Stimulated activated CD4-positive, alpha-beta T cell treated with anti-CD3 and anti-CD28 coated beads, Interleukin-12 subunit alpha, Interleukin-12 subunit beta, amount 100 ng/mL, for 48 hours (primary cell): Measurements from ENCODE around the gene AKAP7.

Source experiments
- DNase-seq, 3 donors: peaks; one replicate each; pipeline ENCODE4 v3.0.0-alpha.2; 2020; ENCODE audit warnings: low read depth in 2 of 3, low spot score in 1 of 3

AKAP7 gene

DNA sequence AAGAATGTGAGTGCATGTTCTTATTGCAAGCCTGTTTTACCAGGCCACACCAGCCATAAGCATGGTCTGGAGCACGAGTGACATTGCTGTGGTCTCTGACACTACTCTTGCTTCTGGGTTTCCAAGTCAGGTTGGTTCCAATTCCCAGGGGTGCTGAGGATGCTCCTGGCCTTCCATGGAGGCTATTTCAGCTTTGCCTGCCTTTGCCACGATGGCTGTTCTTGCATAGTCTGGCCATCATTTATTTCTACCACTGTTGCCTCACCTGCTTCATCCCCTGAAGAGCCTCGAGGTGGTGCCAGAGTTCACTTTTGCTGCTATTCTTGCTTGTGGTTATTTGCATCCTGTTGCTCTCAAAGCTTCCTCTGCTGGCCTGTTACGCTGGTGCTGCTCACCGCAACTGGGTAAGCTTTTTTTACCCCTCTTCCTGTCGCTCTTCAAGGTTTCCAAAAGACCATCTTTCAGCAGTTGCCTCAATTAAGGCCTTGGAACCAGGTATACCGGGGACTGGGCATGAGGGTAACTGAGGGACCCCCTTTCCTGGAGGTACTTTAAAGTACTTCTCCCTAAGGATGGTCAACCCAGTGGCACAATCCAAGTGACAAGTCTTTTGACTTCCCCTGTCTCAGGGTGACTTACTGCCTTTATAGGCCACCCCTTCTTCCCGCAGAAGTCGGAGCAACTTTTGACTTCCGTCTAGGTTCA lies 64.5 kb downstream of the AKAP7 start:
- DNase-seq: peak; percentile 49 to 51 (median 49)

DNA sequence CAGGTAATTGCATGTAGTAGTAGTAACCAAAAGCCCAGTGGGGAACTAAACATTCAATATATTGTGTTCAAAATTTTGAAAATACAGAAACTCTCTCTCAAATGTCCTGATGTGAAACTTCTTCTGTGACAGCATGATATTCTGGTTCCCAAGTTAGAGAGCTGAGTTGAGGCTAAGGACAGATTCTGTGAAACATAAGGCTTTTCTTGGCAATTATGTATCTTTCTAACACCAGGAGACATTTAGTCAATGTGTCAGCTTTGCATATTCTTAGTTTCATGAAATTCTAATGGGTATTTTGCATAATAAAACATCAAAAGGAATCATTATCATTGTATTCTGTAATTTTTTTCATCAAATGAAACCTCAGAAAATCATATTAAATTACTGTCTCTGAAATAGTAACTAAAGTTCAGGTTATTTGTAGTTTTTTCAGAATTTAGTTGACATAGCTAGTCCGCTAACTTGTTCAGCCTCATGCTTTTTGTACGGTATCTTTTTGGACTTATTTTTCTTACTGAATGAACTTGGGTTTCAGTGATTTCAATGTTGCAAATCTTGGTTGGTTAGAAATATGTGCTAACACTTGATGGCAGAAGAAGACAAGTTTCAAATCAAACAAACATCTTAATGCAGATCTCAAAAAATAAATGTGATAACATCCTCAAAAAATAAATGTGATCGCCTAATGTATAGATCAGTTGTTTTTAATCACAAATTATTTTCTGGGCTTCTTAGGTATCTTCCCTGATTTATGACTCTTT lies 70.4 kb downstream of the AKAP7 start:
- DNase-seq: no peak

DNA sequence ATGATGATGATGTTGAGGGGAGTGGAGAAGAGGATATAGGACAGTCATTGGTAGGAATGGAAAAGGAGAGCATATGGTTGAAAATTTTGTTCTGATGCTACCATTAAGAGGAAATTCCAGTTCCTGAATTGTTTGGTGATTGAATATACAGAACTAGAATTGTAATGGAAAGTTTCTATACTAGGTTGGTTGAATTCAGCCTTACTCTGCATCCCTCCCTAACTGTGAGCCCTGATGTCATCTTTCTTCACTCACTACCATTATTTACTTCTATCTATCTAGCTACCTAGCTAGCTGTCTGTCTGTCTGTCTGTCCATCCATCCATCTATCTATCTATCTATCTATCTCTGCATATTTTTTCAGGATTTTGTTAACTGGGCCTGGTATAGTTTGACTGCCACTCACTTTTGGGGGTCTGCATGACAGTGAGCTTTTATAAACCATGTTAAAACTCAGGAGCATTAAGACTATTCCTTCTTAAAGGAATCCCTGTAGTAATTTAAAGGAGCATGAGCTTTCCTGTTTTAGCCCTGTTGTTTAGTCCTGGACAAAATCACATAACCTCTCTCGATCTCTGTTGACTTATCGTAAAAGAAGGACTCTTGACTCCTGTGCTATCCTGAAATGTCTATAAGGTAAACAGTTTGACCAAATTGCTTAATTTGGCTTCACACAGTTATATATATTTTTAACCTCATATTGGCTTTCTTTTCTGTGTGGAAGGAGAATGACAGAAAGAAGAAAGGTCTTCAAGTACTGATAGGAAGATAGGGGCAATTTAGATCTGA lies 71.4 kb downstream of the AKAP7 start:
- DNase-seq: no peak

DNA sequence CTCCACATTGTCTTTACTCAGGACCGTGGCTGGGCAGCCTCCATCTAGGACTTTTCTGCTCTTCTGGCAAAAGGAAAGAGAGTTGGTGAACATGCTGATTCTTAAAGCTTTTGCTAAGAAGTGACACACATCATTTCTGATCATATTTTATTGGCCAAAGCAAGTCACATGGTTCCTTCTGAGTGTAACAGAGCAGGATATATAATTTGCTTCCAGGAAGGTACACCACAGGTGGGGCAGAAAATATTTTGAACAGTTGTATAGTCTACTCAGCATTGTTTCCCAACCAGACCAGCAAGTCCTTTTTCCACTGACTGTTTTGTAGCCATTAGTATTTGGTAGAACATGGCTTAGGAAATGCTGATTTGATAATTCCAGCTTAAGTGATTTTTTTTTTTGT lies 73.5 kb downstream of the AKAP7 start:
- DNase-seq: no peak

GRCh38 chr6:131210469-131210868 lies 75.2 kb downstream of the AKAP7 start:
- DNase-seq: no peak

DNA sequence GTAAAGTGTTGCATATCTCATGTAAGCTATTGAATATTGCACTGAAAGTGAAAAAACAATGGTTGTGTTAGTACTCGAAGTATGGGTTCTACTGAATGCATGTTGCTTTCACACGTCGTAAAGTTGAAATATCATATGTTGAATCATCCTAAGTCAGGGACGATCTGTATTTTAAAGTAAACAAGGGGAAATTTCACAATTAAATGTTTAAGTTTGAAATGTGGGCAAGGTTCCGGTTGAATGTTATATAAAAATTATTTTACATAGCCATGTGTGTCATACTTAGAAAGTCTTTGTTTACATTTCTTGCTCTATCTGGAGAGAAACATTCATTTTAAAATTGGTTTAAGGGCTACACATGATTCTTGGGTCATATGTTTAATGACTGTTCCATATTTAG lies 76.8 kb downstream of the AKAP7 start:
- no peak for DNase-seq

DNA sequence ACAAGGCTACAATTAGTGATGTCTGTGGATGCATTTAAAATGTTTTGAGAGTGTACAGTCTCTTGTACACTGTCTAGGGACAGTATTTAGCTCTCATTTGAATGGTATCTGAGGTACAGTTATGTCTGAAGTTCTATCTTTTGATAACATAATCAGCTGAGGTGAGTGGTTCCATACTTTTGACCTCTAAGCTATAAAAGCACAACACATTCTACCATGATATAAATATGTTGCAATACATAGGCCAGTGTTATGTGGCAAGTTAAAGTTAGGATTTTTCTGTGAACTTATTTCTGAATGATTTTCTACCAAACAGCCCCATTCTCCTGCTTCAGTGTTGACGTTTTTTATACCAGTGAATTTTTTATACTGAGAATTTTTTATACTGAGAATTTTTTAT lies 77.6 kb downstream of the AKAP7 start:
- DNase-seq: no peak

DNA sequence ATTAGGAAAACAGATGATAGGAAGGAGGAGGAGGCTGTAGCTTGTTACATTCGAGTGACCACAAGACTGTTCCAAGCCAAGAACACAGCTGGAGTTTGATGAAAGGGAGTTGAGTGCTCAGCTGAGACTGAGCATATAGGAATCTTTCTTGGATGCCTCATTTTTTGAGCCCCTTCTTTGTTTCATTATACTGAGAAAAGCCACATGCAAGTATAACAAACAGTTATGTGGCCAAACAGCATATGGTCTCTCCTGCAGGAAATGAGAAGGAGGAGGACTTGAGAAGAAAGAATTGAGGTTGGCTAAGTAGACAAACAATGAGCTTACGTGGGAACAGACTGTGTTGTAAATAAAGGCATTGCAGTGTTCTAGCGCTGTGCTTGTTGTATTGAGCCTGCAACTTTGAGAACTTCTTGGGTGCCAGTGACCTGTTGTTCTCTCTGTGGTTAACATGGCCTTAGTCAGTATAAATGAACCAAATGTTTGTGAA lies 78.3 kb downstream of the AKAP7 start:
- DNase-seq: no peak

GRCh38 chr6:131215219-131215618 lies 80.0 kb downstream of the AKAP7 start:
- DNase-seq: no peak

DNA sequence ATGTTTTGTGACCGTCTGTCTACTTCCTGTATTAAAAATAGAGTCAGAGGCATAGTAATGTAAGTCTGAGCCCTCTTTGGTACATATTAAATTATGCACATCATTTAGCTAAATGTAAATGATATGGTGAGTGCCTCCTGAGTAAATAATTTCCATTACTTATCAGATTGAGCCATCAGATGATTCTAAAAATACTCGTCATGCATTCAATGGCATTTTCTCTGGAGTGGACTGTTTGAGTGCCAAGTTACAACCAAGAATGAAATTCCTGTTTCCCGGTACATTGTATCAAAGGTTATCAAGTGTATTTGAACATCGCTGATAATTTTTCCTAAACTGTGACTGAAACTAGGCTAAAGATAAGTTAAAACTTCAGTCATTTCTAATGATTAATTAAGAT lies 81.0 kb downstream of the AKAP7 start:
- no peak for DNase-seq

GRCh38 chr6:131222773-131223172 lies 87.5 kb downstream of the AKAP7 start:
- DNase-seq: no peak

- DNase-seq: no peak
Measured at GRCh38 chr6:131223416-131223815, 88.1 kb downstream of the AKAP7 start.

DNA sequence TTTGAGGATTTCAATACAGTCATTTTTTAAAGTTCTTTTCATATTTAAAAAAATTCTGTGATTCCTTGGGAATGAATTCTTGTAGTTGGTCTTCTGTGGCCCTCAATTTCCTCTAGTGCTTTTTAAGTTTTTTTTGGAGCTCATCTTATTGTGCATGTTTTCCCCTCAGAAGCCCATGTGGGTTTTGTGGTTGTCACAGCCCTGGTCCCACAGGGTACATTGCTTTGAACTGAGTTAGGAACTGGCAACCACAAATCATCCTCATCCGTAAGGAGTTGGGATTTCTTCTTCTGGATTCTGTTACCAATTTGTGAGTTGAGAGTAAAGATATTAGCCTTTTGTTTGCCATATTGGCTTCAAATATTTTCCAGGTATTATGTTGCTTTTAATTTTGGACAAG lies 89.9 kb downstream of the AKAP7 start:
- DNase-seq: no peak

GRCh38 chr6:131225959-131226358 lies 90.7 kb downstream of the AKAP7 start:
- DNase-seq: no peak

DNA sequence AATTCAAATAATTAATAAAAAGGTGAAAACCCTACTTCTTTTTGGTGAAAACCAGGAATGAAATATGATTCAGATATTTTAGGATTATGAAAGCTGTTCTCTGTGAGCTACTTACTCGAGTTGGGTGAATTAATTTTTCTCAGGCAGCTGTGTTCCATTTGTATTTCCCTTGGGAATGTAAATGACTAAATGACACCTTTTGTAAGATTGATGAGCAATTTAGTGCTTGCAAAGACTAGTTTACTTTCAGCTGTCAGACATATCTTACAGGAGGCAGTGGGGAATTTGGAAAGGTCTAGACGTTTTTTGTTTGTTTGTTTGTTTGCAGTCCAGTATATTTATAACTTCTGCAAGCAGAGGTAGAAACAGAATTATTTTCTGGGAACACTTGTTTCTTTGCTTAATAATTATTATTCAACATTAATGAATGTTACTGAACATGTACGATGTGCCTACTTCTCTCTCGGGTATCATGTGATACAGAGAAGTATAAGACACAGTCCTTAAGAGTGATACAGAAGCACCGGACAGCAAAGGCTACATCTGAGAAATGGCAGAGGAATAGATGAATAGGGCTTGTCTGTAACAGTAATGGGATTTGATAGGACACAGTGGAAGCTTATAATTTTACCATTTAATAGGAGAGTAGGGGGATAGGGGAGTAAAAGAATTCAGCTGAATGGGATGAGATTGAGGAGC lies 91.3 kb downstream of the AKAP7 start:
- no peak for DNase-seq

- no peak for DNase-seq
Measured at GRCh38 chr6:131227158-131227543, 91.9 kb downstream of the AKAP7 start.

DNA sequence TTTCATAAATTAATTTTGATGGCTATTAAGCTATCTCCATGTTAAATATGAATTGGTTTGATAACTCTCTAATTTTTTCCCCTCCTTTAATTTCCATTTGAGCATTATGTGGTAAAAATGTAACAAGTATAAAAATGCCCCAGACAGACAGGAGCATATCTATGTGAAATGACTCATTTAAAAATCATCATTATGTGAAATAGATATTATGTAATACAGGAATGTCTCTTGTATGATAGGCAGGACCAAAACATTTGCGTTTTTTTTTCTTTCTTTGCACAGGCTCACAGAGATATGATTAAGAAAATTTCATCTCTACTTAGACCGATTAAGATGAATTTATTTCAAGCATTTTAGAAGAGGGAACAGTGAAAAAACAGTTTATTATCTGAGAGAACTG lies 95.8 kb downstream of the AKAP7 start:
- no peak for DNase-seq

DNA sequence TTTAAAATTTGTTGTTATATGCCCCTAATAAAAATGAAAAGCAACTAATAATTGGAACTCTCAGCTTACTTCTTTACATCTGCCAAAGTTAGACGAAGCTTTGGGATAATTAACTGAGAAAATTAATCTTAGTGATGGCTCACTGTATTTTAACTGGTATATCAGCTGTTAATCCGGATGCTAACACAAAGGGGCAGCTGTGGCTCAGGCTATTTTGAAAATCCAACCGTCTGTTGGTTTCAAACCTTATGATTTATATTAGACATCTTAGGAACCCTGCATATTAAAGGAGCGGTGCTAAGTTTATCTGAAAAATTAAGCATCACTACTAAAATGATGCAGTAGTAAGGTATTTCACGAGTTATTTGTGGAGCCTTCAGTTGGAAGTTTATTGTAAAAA lies 96.6 kb downstream of the AKAP7 start:
- no peak for DNase-seq

- DNase-seq: no peak
Measured at GRCh38 chr6:131244942-131245341, 109.7 kb downstream of the AKAP7 start.

DNA sequence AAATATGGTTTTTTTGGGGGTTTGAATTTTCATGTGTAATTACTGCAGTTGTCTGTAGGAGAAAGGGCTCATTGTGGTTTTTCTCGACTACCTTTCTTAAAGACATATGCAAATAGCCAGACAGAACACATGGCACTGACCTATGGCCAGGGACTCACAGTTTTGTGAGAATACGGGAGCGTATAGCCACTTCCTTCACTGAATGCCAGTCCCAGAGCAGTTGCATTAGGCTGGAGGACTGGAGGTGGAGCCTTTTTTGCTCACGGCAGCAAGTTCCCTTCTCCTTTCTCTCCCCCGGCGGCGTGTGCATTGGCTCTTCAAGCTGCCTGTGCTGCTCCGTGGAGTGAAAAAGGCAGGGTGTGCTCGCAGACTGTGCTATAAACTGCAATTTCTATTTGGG lies 114.9 kb downstream of the AKAP7 start:
- no peak for DNase-seq

GRCh38 chr6:131250936-131251335 lies 115.7 kb downstream of the AKAP7 start:
- DNase-seq: no peak
